ENCODE measurements around the gene HCFC1R1. TPM values are rescaled to one million over a fixed set of nuclear protein-coding genes. Genes with fewer than 3 reads are reported as not detected.
A peak's percentile ranks its signal among the peaks of the same experiment; 100 is the strongest.

HCFC1R1 gene
- polyA plus RNA-seq, 1 of the 3 experiments (the other 2 are of a cell fraction): 54.9 TPM

- 79% methylated on average over 8 of the region's 9 CpGs for WGBS (ENCODE audit: low lambda C conversion rate)
- TF ChIP-seq POLR2AphosphoS5 (IDR thresholded peaks at IDR 0.05; ENCODE audit: low read depth, low read length) (no peak), RCOR1 (IDR thresholded peaks at IDR 0.05; ENCODE audit: low read length) (no peak), FOSL2 (IDR thresholded peaks at IDR 0.05; ENCODE audit: borderline replicate concordance, low read depth) (no peak), ELF1 (IDR thresholded peaks at IDR 0.05) (no peak), CHD2 (IDR thresholded peaks at IDR 0.05; ENCODE audit: low read length, partially characterized antibody) (no peak), YY1 (IDR thresholded peaks at IDR 0.05; ENCODE audit: low read depth) (no peak), FOXJ3 (CRISPR knock-in tag; IDR thresholded peaks at IDR 0.05) (no peak), GABPA (IDR thresholded peaks at IDR 0.05; ENCODE audit: low read depth) (no peak), CTCF (IDR thresholded peaks at IDR 0.05) (no peak), EZH2phosphoT487 (IDR thresholded peaks at IDR 0.05; ENCODE audit: borderline replicate concordance, low read depth) (no peak), RXRA (IDR thresholded peaks at IDR 0.05; ENCODE audit: borderline replicate concordance, low read depth) (no peak), RAD21 (IDR thresholded peaks at IDR 0.05; ENCODE audit: low read length) (no peak), REST (IDR thresholded peaks at IDR 0.05; ENCODE audit: low read depth, low read length) (no peak), PBX3 (IDR thresholded peaks at IDR 0.05) (no peak), NFIC (IDR thresholded peaks at IDR 0.05; ENCODE audit: borderline replicate concordance) (no peak), SIN3A (IDR thresholded peaks at IDR 0.05; ENCODE audit: borderline replicate concordance, low read depth, low read length) (no peak)
These were observed 36.0 kb upstream of the HCFC1R1 start for GRCh38 chr16:3059723-3060242.

More at GRCh38 chr16:3059723-3060242, 36.0 kb upstream of the HCFC1R1 start:
- Histone ChIP-seq H3K9me3 (no peaks in the 10 kb centered on the region), H3K4me3 (ENCODE audit: low read depth in 2 of 2, low read length in 1 of 2) (peak overlapping the region; percentile 70 to 87), H2AFZ (ENCODE audit: low read depth) (peak overlapping the region; percentile 95), H3K79me2 (ENCODE audit: insufficient read depth) (no peaks in the 10 kb centered on the region), H3K4me2 (peak overlapping the region; percentile 99), H3K27ac (ENCODE audit: low read depth in 2 of 2, low read length in 1 of 2) (peak overlapping the region; percentile 53 to 72), H3K36me3 (replicated peaks in 1 of 2; ENCODE audit: control insufficient read depth in 1 of 2, insufficient read depth in 2 of 2, low read length in 1 of 2) (no peaks in the 10 kb centered on the region), H3F3A (replicated peaks; ENCODE audit: insufficient read depth) (no peaks in the 10 kb centered on the region), H3K27me3 (ENCODE audit: insufficient read depth) (no peaks in the 10 kb centered on the region), H4K20me1 (ENCODE audit: insufficient read depth) (no peaks in the 10 kb centered on the region), H3K4me1 (ENCODE audit: control insufficient read depth in 1 of 2, insufficient read depth in 2 of 2, low read depth in 1 of 2, low read length in 1 of 2) (peaks cover 0 to 12% of the 10 kb centered on the region in 2 experiments; a peak in 1 of 4 replicates), H3K9me2 (no peaks in the 10 kb centered on the region), H3K9ac (peak overlapping the region; percentile 84)
- no peak for DNase-seq
- ChIA-PET CTCF (interaction anchor here (0.6 to 4.1 kb wide), 31 partner anchors 9 to 145 kb away, joined by 3 to 63 read pairs (median 11); partner anchors contain the start of genes HCFC1R1, THOC6, ZNF213 and ZSCAN10), POLR2A (interaction anchor here (1.3 to 2.0 kb wide), 2 partner anchors 12 to 69 kb away, joined by 3 to 6 read pairs; no protein-coding TSS in a partner anchor)
